ENCODE data around the gene DOCK8.
A peak's percentile ranks its signal among the peaks of the same experiment; 100 is the strongest.
"Not testable (repeated sequence)": the region's sequence is repeated elsewhere in the genome, so short reads cannot be mapped to it uniquely, and the experiment has no call there.

DOCK8 gene

GRCh38 chr9:398085-398484 is 183.4 kb downstream of the DOCK8 start:
- TF ChIP-seq, protein P1, sequence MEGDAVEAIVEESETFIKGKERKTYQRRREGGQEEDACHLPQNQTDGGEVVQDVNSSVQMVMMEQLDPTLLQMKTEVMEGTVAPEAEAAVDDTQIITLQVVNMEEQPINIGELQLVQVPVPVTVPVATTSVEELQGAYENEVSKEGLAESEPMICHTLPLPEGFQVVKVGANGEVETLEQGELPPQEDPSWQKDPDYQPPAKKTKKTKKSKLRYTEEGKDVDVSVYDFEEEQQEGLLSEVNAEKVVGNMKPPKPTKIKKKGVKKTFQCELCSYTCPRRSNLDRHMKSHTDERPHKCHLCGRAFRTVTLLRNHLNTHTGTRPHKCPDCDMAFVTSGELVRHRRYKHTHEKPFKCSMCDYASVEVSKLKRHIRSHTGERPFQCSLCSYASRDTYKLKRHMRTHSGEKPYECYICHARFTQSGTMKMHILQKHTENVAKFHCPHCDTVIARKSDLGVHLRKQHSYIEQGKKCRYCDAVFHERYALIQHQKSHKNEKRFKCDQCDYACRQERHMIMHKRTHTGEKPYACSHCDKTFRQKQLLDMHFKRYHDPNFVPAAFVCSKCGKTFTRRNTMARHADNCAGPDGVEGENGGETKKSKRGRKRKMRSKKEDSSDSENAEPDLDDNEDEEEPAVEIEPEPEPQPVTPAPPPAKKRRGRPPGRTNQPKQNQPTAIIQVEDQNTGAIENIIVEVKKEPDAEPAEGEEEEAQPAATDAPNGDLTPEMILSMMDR (IDR thresholded peaks at IDR 0.05; ENCODE audit: insufficient read depth, missing control alignments) = no peak
- FAIRE-seq (no peak), DNase-seq (ENCODE audit: insufficient read length, low spot score) (no peak)

DNA sequence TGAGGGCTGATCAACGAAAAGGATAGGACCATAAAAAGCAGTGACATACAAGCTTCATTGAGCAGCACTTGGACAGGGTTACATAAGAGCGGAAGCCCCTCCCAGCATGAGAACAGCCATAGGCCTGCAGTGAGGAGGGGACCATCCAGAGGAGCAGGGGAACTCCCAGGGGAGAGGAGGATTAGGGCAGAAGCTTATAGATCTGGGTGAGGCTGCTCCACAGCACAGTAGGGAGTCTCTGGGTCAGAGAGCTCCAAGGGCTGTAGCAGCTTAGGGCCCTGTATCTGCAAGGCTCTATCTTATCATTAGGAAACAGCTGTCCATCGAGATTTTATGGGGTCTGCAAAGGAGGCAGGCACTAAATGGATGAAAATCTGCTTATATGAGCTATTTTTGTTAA is 186.6 kb downstream of the DOCK8 start:
- DNase-seq (ENCODE audit: insufficient read length, low spot score) (peak; percentile 36), FAIRE-seq (no peak)
- TF ChIP-seq, protein P1 (IDR thresholded peaks at IDR 0.05; ENCODE audit: insufficient read depth, missing control alignments) = no peak

- no peak for DNase-seq (ENCODE audit: insufficient read length, low spot score)
- FAIRE-seq = no peak
- TF ChIP-seq, protein P1 (IDR thresholded peaks at IDR 0.05; ENCODE audit: insufficient read depth, missing control alignments) = no peak
These were observed 189.6 kb downstream of the DOCK8 start for GRCh38 chr9:404234-404633.

- TF ChIP-seq, protein P1 (IDR thresholded peaks at IDR 0.05; ENCODE audit: insufficient read depth, missing control alignments) = no peak
- FAIRE-seq (peak; percentile 67), DNase-seq (ENCODE audit: insufficient read length, low spot score) (no peak)
These were observed 190.7 kb downstream of the DOCK8 start for GRCh38 chr9:405341-405740.

- DNase-seq (ENCODE audit: insufficient read length, low spot score) = no peak
- TF ChIP-seq, protein P1 (IDR thresholded peaks at IDR 0.05; ENCODE audit: insufficient read depth, missing control alignments) = no peak
- no peak for FAIRE-seq
These were observed 192.4 kb downstream of the DOCK8 start for GRCh38 chr9:406886-407654.

DNA sequence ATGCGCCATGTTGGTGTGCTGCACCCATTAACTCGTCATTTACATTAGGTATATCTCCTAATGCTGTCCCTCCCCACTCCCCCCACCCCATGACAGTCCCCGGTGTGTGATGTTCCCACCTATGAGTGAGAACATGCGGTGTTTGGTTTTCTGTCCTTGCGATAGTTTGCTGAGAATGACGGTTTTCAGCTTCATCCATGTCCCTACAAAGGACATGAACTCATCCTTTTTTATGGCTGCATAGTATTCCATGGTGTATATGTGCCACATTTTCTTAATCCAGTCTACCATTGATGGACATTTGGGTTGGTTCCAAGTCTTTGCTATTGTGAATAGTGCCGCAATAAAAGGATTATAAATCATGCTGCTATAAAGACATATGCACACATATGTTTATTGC is 195.0 kb downstream of the DOCK8 start:
- not testable (repeated sequence) for DNase-seq (ENCODE audit: insufficient read length, low spot score); FAIRE-seq

DNA sequence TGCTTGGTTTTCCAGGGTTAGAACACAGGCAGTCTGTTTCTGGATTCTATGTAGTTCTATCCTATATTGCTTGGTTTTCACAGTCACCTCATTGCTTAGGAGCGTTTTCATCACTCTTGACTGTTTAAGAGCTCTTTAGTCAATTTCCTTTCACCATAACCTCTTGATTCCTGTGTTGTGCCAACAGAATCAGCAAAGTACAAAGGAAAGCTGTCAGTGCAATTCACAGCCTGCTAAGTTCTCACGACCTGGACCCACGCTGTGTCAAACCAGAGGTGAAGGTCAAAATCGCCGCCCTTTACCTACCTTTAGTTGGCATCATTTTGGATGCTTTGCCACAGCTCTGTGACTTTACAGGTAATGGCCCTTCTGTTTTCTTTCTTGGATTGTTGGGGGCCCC is 199.9 kb downstream of the DOCK8 start:
- no peak for DNase-seq (ENCODE audit: insufficient read length, low spot score)
- TF ChIP-seq, protein P1 (IDR thresholded peaks at IDR 0.05; ENCODE audit: insufficient read depth, missing control alignments) = no peak

More for the DNA sequence above, 199.9 kb downstream of the DOCK8 start:
- FAIRE-seq = no peak
